Ascending aorta (tissue), 2 donors: ENCODE measurements around the gene SPINK9. TPM values are rescaled to one million over a fixed set of nuclear protein-coding genes. Genes with fewer than 3 reads are reported as not detected.
A peak's percentile ranks its signal among the peaks of the same experiment; 100 is the strongest.

Experiments used
- DNase-seq, 2 donors: peaks; one replicate each; pipeline ENCODE4 v3.0.0-alpha.2; 2019; ENCODE audit warnings: low spot score in 2 of 2
- H3K27ac ChIP-seq, 2 donors: fragments of 200-600 bp; sonication (generic); one replicate each; pipeline ENCODE4 v1.5.1; 2016 to 2017; ENCODE audit warnings: mild to moderate bottlenecking in 1 of 2
- H3K27me3 ChIP-seq: fragments of 200-600 bp; sonication (generic); one replicate; pipeline ENCODE4 v1.5.1; 2017
- H3K36me3 ChIP-seq, 2 donors: fragments of 200-600 bp; sonication (generic); one replicate each; pipeline ENCODE4 v1.5.1; 2016
- H3K4me1 ChIP-seq, 2 donors: fragments of 200-600 bp; sonication (generic); one replicate each; pipeline ENCODE4 v1.5.1; 2016 to 2017; ENCODE audit warnings: mild to moderate bottlenecking in 1 of 2
- H3K4me3 ChIP-seq, 2 donors: fragments of 200-600 bp; sonication (generic); one replicate each; pipeline ENCODE4 v1.5.1; 2016 to 2017; ENCODE audit warnings: mild to moderate bottlenecking in 1 of 2
- H3K9me3 ChIP-seq, 2 donors: fragments of 200-600 bp; sonication (generic); one replicate each; pipeline ENCODE4 v1.5.1; 2016
- CTCF ChIP-seq, 3 experiments: fragments of 200-600 bp in 2 of 3; fragments of 450-650 bp in 1 of 3; sonication (generic) in 2 of 3; IDR thresholded peaks; one replicate each; pipeline ENCODE4 v1.5.1; 2016 to 2019; ENCODE audit warnings: antibody characterized with exemption in 3 of 3, mild to moderate bottlenecking in 1 of 3, moderate library complexity in 1 of 3
- intact Hi-C: fragments of 100-400 bp; cut with DNase I; formaldehyde crosslinking; loops from one replicate; pipeline ENCODE4 v1.15.1; 2023
- total RNA-seq: library from RNA; depleted of rRNA; stranded (reverse); fragments of >200 nt; gene quantifications from one replicate; pipeline ENCODE4 v1.1.0, GENCODE V29; 2016

SPINK9 gene
- total RNA-seq, 1 donor from 2014 or later = not detected

DNA sequence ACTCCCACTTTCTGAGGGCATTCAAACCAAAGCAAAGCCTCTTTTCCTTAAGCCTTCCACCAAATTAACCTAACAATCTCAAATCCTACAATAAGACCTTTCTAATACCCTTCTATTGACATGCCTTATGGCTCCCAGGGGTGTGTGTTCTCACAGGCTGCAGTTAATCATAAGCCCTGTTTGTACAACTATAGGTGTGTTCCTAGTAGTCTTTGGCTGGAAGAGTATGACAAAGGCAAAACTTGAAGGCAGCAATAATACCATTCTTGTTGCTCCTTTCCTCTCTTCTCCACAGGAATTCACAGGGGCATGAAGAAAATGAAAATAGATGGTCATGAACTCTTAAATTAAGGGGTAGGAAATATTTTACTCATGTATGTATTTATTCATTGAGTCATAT lies 37.5 kb downstream of the SPINK9 start:
- intact Hi-C loops = loop anchor here (10.0 kb wide), 1 partner anchor 198 kb away; no protein-coding TSS in a partner anchor
- Histone ChIP-seq H3K4me3 (no peak overlapping the region), H3K4me1 (no peaks in the 10 kb centered on the region), H3K9me3 (peaks cover 0 to 17% of the 10 kb centered on the region in 2 donors), H3K36me3 (no peaks in the 10 kb centered on the region), H3K27ac (no peak overlapping the region), H3K27me3 (no peaks in the 10 kb centered on the region)
- no peak for TF ChIP-seq CTCF (IDR thresholded peaks at IDR 0.05)
- no peak for DNase-seq

- TF ChIP-seq CTCF (IDR thresholded peaks at IDR 0.05) = peak in 2 of 3 experiments; percentile 39 to 52
- no peak for DNase-seq
- Histone ChIP-seq H3K9me3 (no peaks in the 10 kb centered on the region), H3K27me3 (no peaks in the 10 kb centered on the region), H3K36me3 (no peaks in the 10 kb centered on the region), H3K4me3 (no peak overlapping the region), H3K27ac (no peak overlapping the region), H3K4me1 (no peaks in the 10 kb centered on the region)
- intact Hi-C loops = loop anchor here (10.0 kb wide), 1 partner anchor 200 kb away; no protein-coding TSS in a partner anchor
These were observed 39.5 kb downstream of the SPINK9 start for GRCh38 chr5:148374690-148375360.

DNA sequence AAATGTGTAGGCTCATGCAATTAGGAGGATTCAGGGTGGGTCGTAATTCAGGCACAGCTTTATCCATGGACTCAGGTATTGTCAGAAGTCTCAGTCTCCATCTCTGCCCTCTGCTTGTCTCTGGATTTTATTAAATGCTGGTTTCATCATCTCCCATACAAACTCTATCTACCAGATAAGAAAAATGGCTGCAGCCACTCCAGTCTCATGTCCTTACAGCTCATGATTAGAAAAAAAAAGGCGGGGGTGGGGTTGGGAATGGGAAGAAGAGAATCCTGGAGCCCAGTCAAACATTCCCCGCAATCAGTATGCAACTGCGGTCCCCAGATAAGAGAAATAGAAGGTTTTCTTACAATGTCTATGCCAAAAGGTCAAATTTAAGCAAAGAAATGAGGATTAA lies 40.8 kb downstream of the SPINK9 start:
- no peak for DNase-seq
- Histone ChIP-seq H3K27me3 (no peaks in the 10 kb centered on the region), H3K36me3 (no peaks in the 10 kb centered on the region), H3K9me3 (no peaks in the 10 kb centered on the region), H3K27ac (no peak overlapping the region), H3K4me1 (no peaks in the 10 kb centered on the region), H3K4me3 (no peak overlapping the region)
- intact Hi-C loops = loop anchor here (10.0 kb wide), 1 partner anchor 201 kb away; no protein-coding TSS in a partner anchor
- no peak for TF ChIP-seq CTCF (IDR thresholded peaks at IDR 0.05)

DNA sequence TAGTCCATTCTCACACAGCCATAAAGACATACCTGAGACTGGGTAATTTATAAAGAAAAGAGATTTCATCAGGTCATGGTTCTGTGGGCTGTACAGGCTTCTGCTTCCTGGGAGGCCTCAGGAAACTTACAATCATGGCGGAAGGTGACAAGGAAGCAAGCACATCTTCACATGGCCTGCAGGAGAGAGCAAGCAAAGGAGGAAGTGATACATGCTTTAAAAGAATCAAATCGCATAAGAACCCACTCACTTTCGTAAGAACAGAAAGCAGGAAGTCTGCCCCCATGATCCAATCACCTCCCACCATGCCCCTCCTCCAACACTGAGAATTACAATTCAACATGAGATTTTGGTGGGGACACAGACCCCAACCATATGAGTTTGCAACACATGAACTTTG lies 43.3 kb downstream of the SPINK9 start:
- H3K36me3 ChIP-seq = no peaks in the 10 kb centered on the region
- H3K9me3 ChIP-seq = no peaks in the 10 kb centered on the region
- no peaks in the 10 kb centered on the region for H3K27me3 ChIP-seq
- DNase-seq = no peak
- H3K4me3 ChIP-seq = no peak overlapping the region
- TF ChIP-seq CTCF (IDR thresholded peaks at IDR 0.05) = no peak
- no peak overlapping the region for H3K27ac ChIP-seq
- intact Hi-C loops = loop anchor here (10.0 kb wide), 1 partner anchor 204 kb away; no protein-coding TSS in a partner anchor
- H3K4me1 ChIP-seq = peaks cover 0 to 8% of the 10 kb centered on the region in 2 donors

DNA sequence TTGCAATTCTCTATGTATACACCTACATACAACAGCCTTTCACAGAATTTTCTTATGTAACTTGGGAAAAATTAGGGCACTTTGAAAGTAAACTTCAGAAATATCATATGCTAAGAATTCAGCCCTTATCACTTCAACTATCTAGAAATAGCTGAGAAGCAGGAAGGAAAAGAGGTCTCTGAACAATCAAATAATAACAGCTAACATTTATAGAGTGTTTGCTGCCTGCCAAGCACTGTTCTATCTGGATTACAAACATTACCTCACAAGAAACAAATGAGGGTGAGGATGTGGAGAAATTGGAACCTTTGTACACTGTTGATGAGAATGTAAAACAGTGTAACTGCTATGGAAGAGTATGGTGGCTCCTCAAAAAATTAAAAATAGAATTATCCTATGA lies 44.0 kb downstream of the SPINK9 start:
- no peak for DNase-seq
- H3K4me1 ChIP-seq = peaks cover 0 to 9% of the 10 kb centered on the region in 2 donors
- H3K9me3 ChIP-seq = no peaks in the 10 kb centered on the region
- H3K27me3 ChIP-seq = no peaks in the 10 kb centered on the region
- TF ChIP-seq CTCF (IDR thresholded peaks at IDR 0.05) = no peak
- no peaks in the 10 kb centered on the region for H3K36me3 ChIP-seq
- intact Hi-C loops = loop anchor here (10.0 kb wide), 1 partner anchor 205 kb away; no protein-coding TSS in a partner anchor
- no peak overlapping the region for H3K27ac ChIP-seq
- no peak overlapping the region for H3K4me3 ChIP-seq
